Loucy (cell line): ENCODE data around the gene ASIP.

ENCODE experiments used
- H2AFZ ChIP-seq: fragments of 200-600 bp; sonication (generic); 2 replicates; pipeline ENCODE4 v1.6.0; 2016; ENCODE audit warnings: antibody characterized with exemption, mild to moderate bottlenecking, low read length, moderate library complexity
- H3F3A ChIP-seq: fragments of 200-600 bp; 2 replicates; pipeline ENCODE4 v1.6.0; 2016; ENCODE audit warnings: antibody characterized with exemption, low read depth, mild to moderate bottlenecking
- H3K27me3 ChIP-seq: fragments of 200-600 bp; sonication (generic); 2 replicates; pipeline ENCODE4 v1.6.1; 2014; ENCODE audit warnings: low read length, mild to moderate bottlenecking; ENCODE audit not compliant: insufficient read depth, poor library complexity, severe bottlenecking
- H3K36me3 ChIP-seq: fragments of 200-600 bp; sonication (generic); 2 replicates; pipeline ENCODE4 v1.6.1; 2016; ENCODE audit warnings: low read length; ENCODE audit not compliant: insufficient read depth
- H3K4me1 ChIP-seq: fragments of 200-600 bp; sonication (generic); 2 replicates; pipeline ENCODE4 v1.5.1; 2014; ENCODE audit warnings: low read length, mild to moderate bottlenecking; ENCODE audit not compliant: insufficient read depth, poor library complexity, severe bottlenecking
- H3K4me2 ChIP-seq: fragments of 200-600 bp; sonication (generic); 2 replicates; pipeline ENCODE4 v1.6.0; 2014; ENCODE audit warnings: antibody characterized with exemption, low read length, low read depth, mild to moderate bottlenecking; ENCODE audit not compliant: poor library complexity, severe bottlenecking
- H3K4me3 ChIP-seq: fragments of 200-600 bp; sonication (generic); 2 replicates; pipeline ENCODE4 v1.5.1; 2014; ENCODE audit warnings: low read length, mild to moderate bottlenecking, mixed read lengths; ENCODE audit not compliant: poor library complexity, severe bottlenecking
- H3K79me2 ChIP-seq: fragments of 200-600 bp; sonication (generic); 2 replicates; pipeline ENCODE4 v1.6.1; 2014; ENCODE audit warnings: low read length; ENCODE audit not compliant: insufficient read depth
- H3K9ac ChIP-seq: fragments of 200-600 bp; sonication (generic); 2 replicates; pipeline ENCODE4 v1.6.0; 2014; ENCODE audit warnings: mild to moderate bottlenecking, low read depth, low read length, moderate library complexity; ENCODE audit not compliant: poor library complexity, severe bottlenecking
- H3K9me2 ChIP-seq: fragments of 200-600 bp; sonication (generic); replicated peaks from 2 replicates; pipeline ENCODE4 v1.6.1; 2016; ENCODE audit warnings: low read depth, low read length, mixed read lengths
- H3K9me3 ChIP-seq: fragments of 200-600 bp; sonication (generic); 2 replicates; pipeline ENCODE4 v1.6.1; 2014; ENCODE audit warnings: mild to moderate bottlenecking, antibody characterized with exemption, low read length, low read depth; ENCODE audit not compliant: insufficient read depth
- H4K20me1 ChIP-seq: fragments of 200-600 bp; sonication (generic); 2 replicates; pipeline ENCODE4 v1.6.0; 2014; ENCODE audit warnings: antibody characterized with exemption, low read length, mild to moderate bottlenecking; ENCODE audit not compliant: insufficient read depth, poor library complexity, severe bottlenecking
- CTCF ChIP-seq: fragments of 200-600 bp; sonication (generic); conservative IDR thresholded peaks from 2 replicates; pipeline ENCODE4 v1.5.1; 2014; ENCODE audit warnings: mild to moderate bottlenecking, antibody characterized with exemption, low read length
- EZH2phosphoT487 ChIP-seq: fragments of 200-600 bp; IDR thresholded peaks from 2 replicates; pipeline ENCODE4 v1.6.1; 2018; ENCODE audit warnings: antibody characterized with exemption, mild to moderate bottlenecking, moderate library complexity, borderline replicate concordance

ASIP gene

GRCh38 chr20:34302723-34303533 lies 61.7 kb downstream of the ASIP start, which contains the start of gene AHCY:
Gene AHCY, minus strand, starts transcription at chr20:34303355. Its CDS starts 85 bp downstream, at chr20:34303270.
- Histone ChIP-seq H3K4me1 (peaks cover 22% of the 10 kb centered on the region), H3K4me3 (peak within 1 kb of the TSS; percentile 95), H3K9ac (peak within 1 kb of the TSS; percentile 92), H3K9me2 (no peaks in the 10 kb centered on the region), H3F3A (no peaks in the 10 kb centered on the region), H4K20me1 (no peaks in the 10 kb centered on the region), H3K4me2 (peak within 1 kb of the TSS; percentile 84), H3K36me3 (no peaks in the 10 kb centered on the region), H3K27me3 (no peaks in the 10 kb centered on the region), H3K9me3 (no peaks in the 10 kb centered on the region), H2AFZ (peak within 1 kb of the TSS; percentile 89), H3K79me2 (peaks cover 42% of the 10 kb centered on the region)
- TF ChIP-seq CTCF (no peak), EZH2phosphoT487 (no peak)

DNA sequence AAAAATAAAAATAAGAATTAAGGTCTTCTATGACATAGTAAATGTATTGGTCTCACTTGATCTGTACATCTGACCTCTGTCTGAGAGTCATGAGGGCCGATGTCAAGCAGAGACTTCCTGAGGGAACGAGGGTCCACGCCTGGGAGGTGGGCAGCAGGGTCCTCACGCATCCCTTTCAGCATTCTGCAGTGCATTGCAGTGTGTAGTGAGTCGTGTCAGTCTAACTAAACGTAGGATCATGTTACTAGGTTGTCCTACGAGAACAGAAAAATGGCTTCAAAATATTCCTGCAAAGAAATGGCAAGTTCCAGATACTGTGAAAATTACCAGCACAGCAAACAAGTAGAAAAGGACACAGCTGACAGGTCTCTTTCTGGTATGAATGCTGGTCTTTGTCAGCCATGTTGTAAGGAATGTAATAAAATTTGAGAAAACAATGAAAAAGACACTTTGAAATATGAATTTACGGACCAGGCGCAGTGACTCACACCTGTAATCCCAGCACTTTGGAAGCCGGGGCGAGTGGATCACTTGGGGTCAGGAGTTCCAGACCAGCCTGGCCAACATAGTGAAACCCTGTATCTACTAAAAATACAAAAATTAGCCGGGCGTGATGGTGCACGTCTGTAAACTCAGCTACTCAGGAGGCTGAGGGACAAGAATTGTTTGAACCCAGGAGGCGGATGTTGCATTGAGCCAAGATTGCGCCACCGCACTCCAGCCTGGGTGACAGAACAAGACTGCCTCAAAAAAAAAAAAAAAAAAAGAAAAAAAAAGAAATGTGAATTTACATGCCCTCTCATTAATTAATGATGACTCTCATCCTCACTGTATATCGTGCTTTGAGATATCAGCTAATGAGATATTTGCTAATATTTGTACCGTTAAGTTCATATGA lies 64.4 kb downstream of the ASIP start:
- H4K20me1 ChIP-seq, result no peaks in the 10 kb centered on the region
- H3K27me3 ChIP-seq, result no peaks in the 10 kb centered on the region
- no peak overlapping the region for H3K9ac ChIP-seq
- no peaks in the 10 kb centered on the region for H3K9me2 ChIP-seq
- no peak overlapping the region for H2AFZ ChIP-seq
- no peaks in the 10 kb centered on the region for H3K9me3 ChIP-seq
- H3K4me3 ChIP-seq, result no peak overlapping the region
- peaks cover 21% of the 10 kb centered on the region for H3K79me2 ChIP-seq
- H3K4me1 ChIP-seq, result peaks cover 16% of the 10 kb centered on the region
- no peaks in the 10 kb centered on the region for H3F3A ChIP-seq
- TF ChIP-seq EZH2phosphoT487 (no peak), CTCF (no peak)
- no peaks in the 10 kb centered on the region for H3K36me3 ChIP-seq
- H3K4me2 ChIP-seq, result no peak overlapping the region

- no peaks in the 10 kb centered on the region for H3K9me2 ChIP-seq
- no peaks in the 10 kb centered on the region for H3K4me1 ChIP-seq
- no peak overlapping the region for H3K9ac ChIP-seq
- no peak overlapping the region for H3K4me3 ChIP-seq
- H3K36me3 ChIP-seq, result no peaks in the 10 kb centered on the region
- H2AFZ ChIP-seq, result no peak overlapping the region
- no peak overlapping the region for H3K4me2 ChIP-seq
- TF ChIP-seq EZH2phosphoT487 (no peak), CTCF (no peak)
- no peaks in the 10 kb centered on the region for H4K20me1 ChIP-seq
- no peaks in the 10 kb centered on the region for H3F3A ChIP-seq
- H3K27me3 ChIP-seq, result no peaks in the 10 kb centered on the region
- H3K79me2 ChIP-seq, result no peaks in the 10 kb centered on the region
- H3K9me3 ChIP-seq, result no peaks in the 10 kb centered on the region
Measured at GRCh38 chr20:34309691-34310090, 68.5 kb downstream of the ASIP start.
